ENCODE data around the gene EXOC3.

EXOC3 gene

GRCh38 chr5:425714-426113, 17.3 kb upstream of the EXOC3 start:
- peak in 8 of 56 donors; percentile 12 to 41 (median 17) for DNase-seq

- no peak for DNase-seq
These were observed 16.5 kb upstream of the EXOC3 start for GRCh38 chr5:426392-426976.

- DNase-seq, result no peak
These were observed 15.4 kb upstream of the EXOC3 start for GRCh38 chr5:427415-428087.

- no peak for DNase-seq
These were observed 14.8 kb upstream of the EXOC3 start for GRCh38 chr5:428219-428618.

- no peak for DNase-seq
These were observed 14.1 kb upstream of the EXOC3 start for GRCh38 chr5:428754-429452.

- DNase-seq, result peak in 1 of 56 donors; percentile 9
These were observed 13.4 kb upstream of the EXOC3 start for GRCh38 chr5:429453-430188.

- no peak for DNase-seq
These were observed 12.6 kb upstream of the EXOC3 start for GRCh38 chr5:430214-430925.

GRCh38 chr5:431001-431710, 11.8 kb upstream of the EXOC3 start:
- no peak for DNase-seq

GRCh38 chr5:431711-432050, 11.3 kb upstream of the EXOC3 start:
- no peak for DNase-seq

GRCh38 chr5:432201-432927, 10.6 kb upstream of the EXOC3 start:
- DNase-seq, result no peak

- no peak for DNase-seq
These were observed 9.8 kb upstream of the EXOC3 start for GRCh38 chr5:432928-433791.

GRCh38 chr5:433836-434235, 9.1 kb upstream of the EXOC3 start:
- no peak for DNase-seq

GRCh38 chr5:434443-435146, 8.4 kb upstream of the EXOC3 start:
- DNase-seq, result no peak

GRCh38 chr5:435156-435790, 7.7 kb upstream of the EXOC3 start:
- no peak for DNase-seq

GRCh38 chr5:435961-436640, 6.9 kb upstream of the EXOC3 start:
- no peak for DNase-seq

- no peak for DNase-seq
These were observed 6.4 kb upstream of the EXOC3 start for GRCh38 chr5:436641-436975.

GRCh38 chr5:437281-437771, 5.7 kb upstream of the EXOC3 start:
- DNase-seq, result no peak
